GM21367 (cell line): ENCODE measurements around the gene PRKAB1.

Experiments
- ATAC-seq: cut with Tn5 transposase; IDR thresholded peaks from one replicate; pipeline ENCODE4 v1.9.1; 2021; ENCODE audit not compliant: unreplicated experiment

Gene PRKAB1

DNA sequence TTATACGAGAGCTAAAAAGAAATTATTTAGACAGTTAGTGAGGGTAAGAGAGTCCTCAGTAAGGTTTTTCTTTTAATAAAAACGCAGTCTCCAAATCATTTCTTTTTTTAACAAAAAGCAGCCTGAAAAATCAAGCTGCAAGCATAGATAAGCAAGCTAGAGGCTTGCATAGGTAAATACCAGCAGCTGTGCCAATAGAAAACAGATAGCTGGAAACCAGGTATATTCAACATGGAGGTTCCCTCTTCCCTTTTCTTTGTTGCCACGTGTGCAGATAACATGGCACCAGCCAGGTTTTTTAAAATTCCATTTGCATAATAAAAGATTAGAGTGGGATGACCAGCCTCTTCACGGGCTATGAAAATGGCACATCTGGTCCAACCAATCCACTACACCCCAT, 6.1 kb upstream of the PRKAB1 start:
- ATAC-seq: no peak

DNA sequence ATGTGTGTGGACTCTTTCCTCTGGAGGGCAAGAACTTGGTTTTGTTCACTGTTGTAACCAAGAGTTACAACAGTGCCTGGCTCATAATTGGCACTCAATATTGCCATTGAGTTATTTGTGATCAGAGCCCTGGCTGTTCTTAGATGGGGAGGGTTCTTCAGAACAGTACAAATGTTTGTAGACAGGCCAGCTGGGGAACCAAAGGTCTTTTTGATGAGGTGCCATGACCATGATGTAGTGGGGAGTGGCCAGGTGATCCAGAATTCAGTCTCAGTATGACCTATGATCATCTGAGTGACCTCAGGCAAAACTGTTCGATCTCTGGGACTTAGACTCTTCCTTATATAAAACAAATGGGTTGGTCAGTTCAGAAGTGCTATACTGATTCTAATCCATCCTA, 3.3 kb upstream of the PRKAB1 start:
- ATAC-seq: no peak

GRCh38 chr12:119665164-119665929, 2.6 kb upstream of the PRKAB1 start:
- no peak for ATAC-seq

DNA sequence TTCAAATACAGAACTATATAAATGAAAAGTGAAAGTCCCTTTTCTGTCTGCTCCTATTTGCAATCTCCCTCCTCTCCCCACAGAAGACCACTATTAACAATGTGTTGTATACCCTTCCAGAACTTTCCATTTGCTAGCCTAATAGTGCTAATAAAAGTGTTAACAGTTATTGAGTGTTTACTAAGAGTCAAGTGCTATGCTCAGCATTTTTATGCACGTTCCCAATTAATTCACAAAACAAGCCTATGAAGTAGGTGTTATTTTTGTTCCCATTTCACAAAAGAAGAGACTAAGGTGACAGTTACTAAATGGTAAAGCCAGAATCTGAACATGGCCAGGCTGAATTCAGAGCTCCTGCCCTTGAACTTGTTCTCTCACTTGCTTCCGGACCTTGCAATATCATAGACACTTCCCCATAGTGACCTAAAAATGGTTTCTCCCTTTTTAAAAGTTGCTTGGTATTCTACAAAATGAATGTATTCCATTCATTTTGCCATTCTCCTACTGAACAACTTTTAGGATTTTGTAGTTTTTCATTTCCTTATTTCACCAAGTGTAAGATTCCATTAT, 1.6 kb upstream of the PRKAB1 start:
- no peak for ATAC-seq

DNA sequence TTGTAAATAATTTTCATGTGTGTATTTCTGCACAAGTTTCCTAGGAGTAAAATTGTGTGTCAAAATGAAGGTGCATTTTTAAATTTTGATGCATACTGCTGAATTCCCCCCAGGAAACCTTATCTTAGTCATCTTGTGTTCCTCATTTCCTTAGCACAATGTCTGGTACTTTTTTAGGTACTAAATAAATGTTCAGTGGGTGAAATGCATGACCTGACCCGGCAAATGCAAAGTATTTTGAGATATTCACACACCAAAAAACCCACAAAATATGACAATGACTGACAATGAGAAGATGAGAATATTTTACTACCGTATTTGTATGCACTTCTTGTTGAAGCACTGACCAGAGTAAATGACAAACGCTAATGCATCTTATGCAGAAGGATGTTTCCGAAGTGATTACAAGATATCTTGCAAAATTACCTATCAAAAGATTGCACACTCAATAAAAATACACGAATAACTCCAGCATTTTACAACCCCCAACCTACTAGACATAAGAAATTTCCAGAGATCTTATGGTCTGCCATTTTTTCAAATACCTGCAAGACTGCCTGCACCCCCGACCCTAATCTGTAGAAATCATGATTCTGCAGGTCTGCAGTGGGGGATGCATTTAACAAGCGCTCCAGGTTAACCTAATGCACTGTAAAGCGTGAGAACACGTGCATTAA, 895 bp upstream of the PRKAB1 start:
- no peak for ATAC-seq

- no peak for ATAC-seq
These were observed 450 bp downstream of the PRKAB1 start for GRCh38 chr12:119668324-119668841.

DNA sequence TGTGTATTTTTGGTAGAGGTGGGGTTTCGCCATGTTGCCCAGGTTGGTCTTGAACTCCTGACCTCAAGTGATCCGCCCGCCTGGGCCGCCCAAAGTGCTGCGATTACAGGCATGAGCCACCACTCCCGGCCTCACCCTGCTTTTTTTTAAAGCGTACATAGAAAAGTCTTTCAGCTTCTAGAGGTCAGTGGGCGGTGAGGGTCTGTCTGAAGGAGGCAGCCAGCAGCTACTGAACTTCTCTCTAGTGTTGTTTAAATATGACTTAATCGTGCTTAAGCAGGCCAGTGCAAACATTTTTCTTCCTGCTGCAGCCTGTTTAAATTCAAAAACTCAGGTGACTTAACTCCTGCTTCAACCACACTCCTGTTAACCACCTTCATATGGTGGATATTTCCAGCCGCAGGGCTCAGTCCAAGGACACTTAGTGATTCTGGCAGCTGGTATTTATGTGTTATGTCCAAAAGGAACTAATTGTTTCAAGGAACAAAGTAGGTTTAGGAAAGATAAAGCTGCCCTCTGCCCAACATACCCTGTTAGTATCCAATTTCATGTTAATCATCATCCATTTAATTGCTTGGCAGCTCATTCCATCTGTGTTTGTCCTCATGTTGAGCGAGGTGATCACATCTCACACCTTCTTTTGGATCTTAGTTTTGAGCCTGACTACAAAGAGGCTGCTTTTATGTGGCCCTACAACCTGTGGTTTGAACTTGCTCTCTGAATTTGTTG, 2.0 kb downstream of the PRKAB1 start:
- ATAC-seq: no peak

- no peak for ATAC-seq
These were observed 3.1 kb downstream of the PRKAB1 start for GRCh38 chr12:119671070-119671469.

- ATAC-seq: no peak
These were observed 4.3 kb downstream of the PRKAB1 start for GRCh38 chr12:119672194-119672593.

DNA sequence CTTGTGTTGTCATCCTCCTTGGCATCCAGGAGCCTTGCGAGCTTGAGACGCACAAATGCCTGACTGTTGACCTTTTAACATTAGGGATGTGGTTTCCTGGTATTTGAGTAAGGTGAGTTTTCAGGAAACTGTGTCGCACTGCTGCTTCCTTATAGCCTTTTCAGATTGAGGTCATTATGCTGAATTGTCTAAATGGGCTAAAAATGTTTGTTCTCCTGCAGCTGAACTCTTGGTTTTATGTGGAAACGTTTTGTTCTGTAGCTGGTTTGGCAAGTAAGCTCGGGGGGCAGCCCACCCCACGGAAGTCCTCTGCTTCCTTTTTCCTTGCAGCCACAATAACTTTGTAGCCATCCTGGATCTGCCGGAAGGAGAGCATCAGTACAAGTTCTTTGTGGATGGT, 5.7 kb downstream of the PRKAB1 start:
- no peak for ATAC-seq

GRCh38 chr12:119674560-119674959, 6.6 kb downstream of the PRKAB1 start:
- no peak for ATAC-seq

DNA sequence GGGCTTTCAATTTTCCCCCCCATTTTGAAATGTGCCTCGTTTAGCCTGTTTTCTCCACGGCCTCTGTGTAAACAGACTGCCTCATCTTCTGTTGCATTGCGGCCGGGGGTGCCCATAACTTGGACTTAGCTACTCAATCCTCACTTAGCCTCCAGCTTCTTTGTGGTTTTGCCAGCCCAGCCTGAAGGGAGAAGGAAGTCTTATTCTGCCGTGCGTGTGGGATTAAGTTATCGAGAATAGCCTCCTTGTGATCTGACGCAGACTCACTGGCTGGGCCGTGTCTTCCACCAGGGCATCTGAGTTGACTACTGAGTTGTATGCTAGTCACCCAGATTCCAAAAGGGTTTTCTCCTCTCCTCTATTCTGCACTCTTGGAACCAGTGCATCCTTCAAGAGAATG, 8.1 kb downstream of the PRKAB1 start:
- ATAC-seq: no peak

- ATAC-seq: no peak
These were observed 8.6 kb downstream of the PRKAB1 start for GRCh38 chr12:119676573-119676972.

- ATAC-seq: no peak
These were observed 10.5 kb downstream of the PRKAB1 start for GRCh38 chr12:119678459-119678858.

DNA sequence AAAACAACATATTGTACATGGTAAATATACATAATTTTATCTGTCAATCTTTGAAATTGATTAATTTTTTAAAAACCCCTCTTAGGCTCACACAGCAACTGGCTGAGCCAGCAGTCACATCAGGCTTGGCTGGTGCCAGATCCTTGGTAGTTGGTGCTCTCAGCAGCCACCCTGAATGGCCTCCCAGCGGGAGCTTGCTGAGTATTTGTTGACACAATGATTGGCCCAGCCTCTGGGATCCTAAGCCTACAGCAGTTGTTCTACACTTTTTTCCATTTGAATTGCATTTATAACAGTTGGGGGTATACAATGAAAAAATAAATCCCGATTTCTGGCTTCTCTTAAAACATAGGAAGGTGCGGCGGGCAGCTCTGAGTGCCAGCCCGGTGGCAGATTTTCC, 11.1 kb downstream of the PRKAB1 start:
- no peak for ATAC-seq

DNA sequence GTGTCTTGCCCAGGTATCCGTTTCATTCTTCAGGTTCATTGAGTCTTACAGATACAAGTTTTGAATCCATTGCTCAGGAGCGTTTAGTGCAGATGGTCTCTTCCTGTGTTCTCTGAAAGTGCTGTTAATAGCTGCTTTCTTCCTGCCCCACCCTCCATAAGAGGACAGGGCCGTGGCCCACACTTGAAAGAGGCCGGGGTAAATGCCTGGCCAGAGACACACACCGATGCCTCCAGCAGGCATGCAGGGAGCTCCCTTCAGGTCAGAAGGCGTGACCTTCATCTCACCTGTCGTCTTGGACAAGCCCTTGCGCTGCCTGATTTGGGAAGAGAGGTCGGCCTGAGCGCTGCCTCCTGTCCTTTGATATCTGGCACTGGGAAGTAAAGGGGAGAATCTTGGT, 11.6 kb downstream of the PRKAB1 start:
- no peak for ATAC-seq

- no peak for ATAC-seq
These were observed 13.2 kb downstream of the PRKAB1 start for GRCh38 chr12:119681111-119681510.

DNA sequence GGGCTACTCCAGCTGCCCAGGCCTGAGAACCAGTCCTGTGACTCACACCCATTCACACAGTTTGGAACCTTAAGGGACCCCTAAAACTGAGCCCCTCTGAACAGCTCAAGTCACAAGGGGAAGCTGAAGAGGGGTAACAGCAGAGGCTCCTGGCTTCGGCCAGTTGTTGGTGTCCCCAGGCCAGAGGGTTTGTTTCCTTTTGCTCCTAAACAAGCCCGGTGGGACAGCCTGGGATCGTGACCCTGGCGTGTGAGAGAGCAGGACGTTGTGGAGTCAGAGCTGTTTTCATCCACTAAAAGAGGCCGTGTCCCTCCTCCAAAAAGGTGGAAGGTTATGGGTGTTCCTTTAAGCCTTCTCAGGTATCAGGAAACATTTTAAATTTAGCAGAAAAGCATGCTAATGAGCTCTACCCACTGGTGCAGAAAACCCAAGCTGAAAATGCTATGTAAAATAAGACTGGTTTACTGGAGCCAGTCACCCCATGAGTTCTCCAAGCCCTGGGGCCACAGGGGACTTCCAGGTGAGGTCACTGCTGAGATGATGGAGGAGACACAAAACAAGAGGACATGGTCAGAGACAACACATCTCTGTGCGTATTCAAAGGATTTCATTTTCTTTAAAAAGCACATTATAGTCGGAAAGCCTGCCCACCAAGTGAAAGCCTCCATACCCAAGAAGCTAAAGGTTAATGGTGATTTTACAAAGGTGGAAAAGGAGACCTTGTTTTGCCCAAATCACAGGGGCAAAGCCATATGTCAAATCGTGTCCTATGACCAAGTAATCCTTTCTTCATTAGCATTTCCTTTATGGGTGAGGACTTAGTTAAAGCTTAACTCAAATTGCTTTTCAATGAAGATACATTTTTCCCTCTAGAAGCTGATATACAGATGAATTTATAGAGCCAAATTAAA, 14.1 kb downstream of the PRKAB1 start:
- no peak for ATAC-seq

- peak; percentile 43 for ATAC-seq
These were observed 14.8 kb downstream of the PRKAB1 start for GRCh38 chr12:119682639-119683252.

GRCh38 chr12:119683413-119683812, 15.5 kb downstream of the PRKAB1 start:
- no peak for ATAC-seq
